ENCODE measurements around the gene RASGEF1C.

RASGEF1C gene

DNA sequence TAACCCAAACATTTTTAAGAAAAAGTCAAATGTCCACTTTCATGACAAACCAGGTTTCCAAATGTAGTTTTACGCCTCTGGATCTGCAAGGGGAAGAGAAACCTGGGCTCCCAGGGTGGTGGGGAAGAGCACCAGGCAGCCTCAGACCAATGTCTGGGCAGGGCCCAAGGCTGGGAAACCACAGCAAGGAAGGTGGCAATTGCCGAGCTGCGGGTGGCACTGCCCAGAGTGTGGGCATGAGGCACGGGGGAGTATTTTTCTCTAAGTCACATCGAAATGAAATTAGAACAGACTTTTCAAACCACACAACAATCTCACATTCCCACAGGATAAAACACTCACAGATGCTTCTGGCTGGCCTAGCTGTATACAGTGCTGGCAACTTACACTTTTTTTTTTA is 32.6 kb upstream of the RASGEF1C start:
- H3K27me3 ChIP-seq = no peaks in the 10 kb centered on the region
- no peak overlapping the region for H3K27ac ChIP-seq
- no peaks in the 10 kb centered on the region for H3K4me1 ChIP-seq (ENCODE audit: control insufficient read depth in 1 of 2, insufficient read depth in 1 of 2, low read depth in 1 of 2, low read length in 1 of 2)
- no peak overlapping the region for H3K4me3 ChIP-seq (ENCODE audit: low read depth in 1 of 2, low read length in 1 of 2)
- H3K9me3 ChIP-seq = peaks cover 21% of the 10 kb centered on the region
- peaks cover 62% of the 10 kb centered on the region for H3K36me3 ChIP-seq
- TF ChIP-seq, protein P1, sequence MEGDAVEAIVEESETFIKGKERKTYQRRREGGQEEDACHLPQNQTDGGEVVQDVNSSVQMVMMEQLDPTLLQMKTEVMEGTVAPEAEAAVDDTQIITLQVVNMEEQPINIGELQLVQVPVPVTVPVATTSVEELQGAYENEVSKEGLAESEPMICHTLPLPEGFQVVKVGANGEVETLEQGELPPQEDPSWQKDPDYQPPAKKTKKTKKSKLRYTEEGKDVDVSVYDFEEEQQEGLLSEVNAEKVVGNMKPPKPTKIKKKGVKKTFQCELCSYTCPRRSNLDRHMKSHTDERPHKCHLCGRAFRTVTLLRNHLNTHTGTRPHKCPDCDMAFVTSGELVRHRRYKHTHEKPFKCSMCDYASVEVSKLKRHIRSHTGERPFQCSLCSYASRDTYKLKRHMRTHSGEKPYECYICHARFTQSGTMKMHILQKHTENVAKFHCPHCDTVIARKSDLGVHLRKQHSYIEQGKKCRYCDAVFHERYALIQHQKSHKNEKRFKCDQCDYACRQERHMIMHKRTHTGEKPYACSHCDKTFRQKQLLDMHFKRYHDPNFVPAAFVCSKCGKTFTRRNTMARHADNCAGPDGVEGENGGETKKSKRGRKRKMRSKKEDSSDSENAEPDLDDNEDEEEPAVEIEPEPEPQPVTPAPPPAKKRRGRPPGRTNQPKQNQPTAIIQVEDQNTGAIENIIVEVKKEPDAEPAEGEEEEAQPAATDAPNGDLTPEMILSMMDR (IDR thresholded peaks at IDR 0.05) = no peak

DNA sequence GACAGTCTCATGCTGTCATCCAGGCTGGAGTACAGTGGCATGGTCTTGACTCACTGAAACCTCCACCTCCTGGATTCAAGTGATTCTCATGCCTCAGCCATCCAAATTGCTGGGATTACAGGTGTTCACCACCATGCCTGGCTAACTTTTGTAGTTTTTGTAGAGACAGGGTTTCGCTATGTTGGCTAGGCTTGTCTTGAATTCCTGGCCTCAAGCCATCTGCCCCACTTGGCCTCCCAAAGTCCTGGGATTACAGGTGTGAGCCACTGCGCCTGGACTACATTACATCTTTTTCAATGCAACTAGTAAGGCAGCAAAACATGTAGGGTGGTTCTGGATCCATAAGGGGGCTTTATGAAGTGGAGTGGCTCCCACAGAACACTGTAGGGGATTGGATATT is 29.6 kb upstream of the RASGEF1C start:
- Histone ChIP-seq H3K27ac (no peak overlapping the region), H3K27me3 (no peaks in the 10 kb centered on the region), H3K36me3 (peaks cover 74% of the 10 kb centered on the region), H3K4me1 (ENCODE audit: control insufficient read depth in 1 of 2, insufficient read depth in 1 of 2, low read depth in 1 of 2, low read length in 1 of 2) (no peaks in the 10 kb centered on the region), H3K9me3 (peaks cover 5% of the 10 kb centered on the region), H3K4me3 (ENCODE audit: low read depth in 1 of 2, low read length in 1 of 2) (no peak overlapping the region)
- TF ChIP-seq, protein P1 (IDR thresholded peaks at IDR 0.05) = no peak

DNA sequence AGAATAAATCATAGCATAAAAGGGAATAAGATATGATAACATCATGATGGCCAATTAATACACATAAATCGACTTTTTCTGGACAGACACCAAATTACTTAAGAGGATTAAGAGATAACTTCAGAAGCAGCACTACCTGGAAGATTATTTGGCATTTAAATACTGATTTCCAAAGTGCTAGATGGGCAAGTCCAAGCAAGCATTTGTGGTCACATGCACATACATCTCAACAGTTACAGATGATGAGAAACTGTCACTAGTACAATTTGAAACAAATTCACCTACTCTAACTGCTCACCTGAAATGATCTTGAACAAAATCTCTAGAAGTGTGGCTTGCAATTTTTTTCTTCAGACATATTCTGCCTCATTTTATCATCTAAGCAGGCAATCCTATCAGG is 26.8 kb upstream of the RASGEF1C start:
- Histone ChIP-seq H3K9me3 (no peaks in the 10 kb centered on the region), H3K27me3 (no peaks in the 10 kb centered on the region), H3K4me1 (ENCODE audit: control insufficient read depth in 1 of 2, insufficient read depth in 1 of 2, low read depth in 1 of 2, low read length in 1 of 2) (no peaks in the 10 kb centered on the region), H3K27ac (no peak overlapping the region), H3K4me3 (ENCODE audit: low read depth in 1 of 2, low read length in 1 of 2) (no peak overlapping the region), H3K36me3 (peaks cover 72% of the 10 kb centered on the region)
- TF ChIP-seq, protein P1 (IDR thresholded peaks at IDR 0.05) = no peak

DNA sequence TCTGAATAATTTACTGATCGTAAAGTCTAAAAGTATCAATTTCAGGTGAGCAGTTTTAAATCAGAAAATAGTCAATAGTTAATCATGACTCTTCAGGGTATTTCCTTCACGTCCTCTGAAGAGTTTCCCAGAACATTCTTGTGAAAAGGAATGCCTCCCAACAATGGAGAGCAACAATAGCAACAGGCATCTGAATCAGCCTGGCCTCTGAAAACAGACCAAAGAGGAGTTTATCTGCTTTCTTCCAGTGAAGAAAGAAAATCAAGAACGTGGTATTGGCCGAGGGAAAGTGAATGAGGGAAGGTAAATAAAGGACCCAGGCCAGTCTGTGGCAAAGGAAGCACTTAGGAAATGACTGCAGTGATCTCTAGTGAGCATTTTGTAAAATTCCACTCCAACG is 26.1 kb upstream of the RASGEF1C start:
- Histone ChIP-seq H3K36me3 (peaks cover 64% of the 10 kb centered on the region), H3K27me3 (no peaks in the 10 kb centered on the region), H3K4me1 (ENCODE audit: control insufficient read depth in 1 of 2, insufficient read depth in 1 of 2, low read depth in 1 of 2, low read length in 1 of 2) (no peaks in the 10 kb centered on the region), H3K27ac (no peak overlapping the region), H3K9me3 (no peaks in the 10 kb centered on the region), H3K4me3 (ENCODE audit: low read depth in 1 of 2, low read length in 1 of 2) (no peak overlapping the region)
- TF ChIP-seq, protein P1 (IDR thresholded peaks at IDR 0.05) = no peak

DNA sequence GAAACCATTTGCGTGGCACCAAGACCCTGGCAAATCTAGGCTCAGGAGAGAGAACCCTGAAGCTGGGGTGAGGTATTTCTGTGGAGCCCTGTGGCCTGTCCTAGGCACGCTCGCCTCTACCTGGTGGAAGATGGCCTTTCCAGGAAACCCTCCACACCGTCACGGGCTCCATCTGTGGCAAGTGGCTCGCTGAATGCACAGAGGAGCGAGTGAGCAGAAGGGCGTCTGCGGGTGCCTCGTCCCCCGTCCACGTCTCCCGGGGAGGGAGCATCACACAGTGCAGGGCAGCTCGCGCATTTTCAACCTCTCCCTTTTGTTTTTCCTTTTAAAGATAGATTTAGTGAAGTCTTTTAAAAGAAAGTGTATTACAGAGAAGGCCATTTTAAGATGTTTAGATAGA is 25.3 kb upstream of the RASGEF1C start:
- no peak overlapping the region for H3K27ac ChIP-seq
- H3K36me3 ChIP-seq = peaks cover 57% of the 10 kb centered on the region
- TF ChIP-seq, protein P1 (IDR thresholded peaks at IDR 0.05) = no peak
- H3K27me3 ChIP-seq = no peaks in the 10 kb centered on the region
- H3K4me3 ChIP-seq (ENCODE audit: low read depth in 1 of 2, low read length in 1 of 2) = no peak overlapping the region
- H3K4me1 ChIP-seq (ENCODE audit: control insufficient read depth in 1 of 2, insufficient read depth in 1 of 2, low read depth in 1 of 2, low read length in 1 of 2) = no peaks in the 10 kb centered on the region
- no peaks in the 10 kb centered on the region for H3K9me3 ChIP-seq

DNA sequence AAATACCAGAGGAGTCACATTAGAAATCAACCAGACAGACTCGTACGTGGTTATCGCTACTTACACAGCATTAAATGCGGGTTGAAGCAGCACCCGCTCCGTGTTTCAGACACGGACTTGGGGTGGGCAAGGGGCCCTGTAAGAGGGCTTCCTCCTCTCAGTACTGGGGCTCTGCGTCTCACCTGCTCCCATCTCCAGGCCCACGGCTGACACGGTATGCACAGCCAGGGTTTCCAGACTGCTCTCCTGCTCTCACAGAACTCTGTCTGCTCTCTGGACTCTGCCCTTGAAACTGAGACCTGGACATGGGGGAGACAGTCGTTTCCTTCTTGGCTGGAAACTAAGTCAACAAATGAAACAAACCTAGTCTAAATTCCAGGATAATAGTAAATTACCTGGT is 24.7 kb upstream of the RASGEF1C start:
- Histone ChIP-seq H3K4me1 (ENCODE audit: control insufficient read depth in 1 of 2, insufficient read depth in 1 of 2, low read depth in 1 of 2, low read length in 1 of 2) (no peaks in the 10 kb centered on the region), H3K36me3 (peaks cover 52% of the 10 kb centered on the region), H3K9me3 (no peaks in the 10 kb centered on the region), H3K4me3 (ENCODE audit: low read depth in 1 of 2, low read length in 1 of 2) (no peak overlapping the region), H3K27me3 (no peaks in the 10 kb centered on the region), H3K27ac (no peak overlapping the region)
- TF ChIP-seq, protein P1 (IDR thresholded peaks at IDR 0.05) = no peak
